ENCODE results near the gene MCMBP.

- TF ChIP-seq EZH2 (IDR thresholded peaks at IDR 0.05; ENCODE audit: borderline replicate concordance, insufficient read depth, low read depth, low read length, poor library complexity, severe bottlenecking) = no peak
- TF ChIP-seq, protein P1, sequence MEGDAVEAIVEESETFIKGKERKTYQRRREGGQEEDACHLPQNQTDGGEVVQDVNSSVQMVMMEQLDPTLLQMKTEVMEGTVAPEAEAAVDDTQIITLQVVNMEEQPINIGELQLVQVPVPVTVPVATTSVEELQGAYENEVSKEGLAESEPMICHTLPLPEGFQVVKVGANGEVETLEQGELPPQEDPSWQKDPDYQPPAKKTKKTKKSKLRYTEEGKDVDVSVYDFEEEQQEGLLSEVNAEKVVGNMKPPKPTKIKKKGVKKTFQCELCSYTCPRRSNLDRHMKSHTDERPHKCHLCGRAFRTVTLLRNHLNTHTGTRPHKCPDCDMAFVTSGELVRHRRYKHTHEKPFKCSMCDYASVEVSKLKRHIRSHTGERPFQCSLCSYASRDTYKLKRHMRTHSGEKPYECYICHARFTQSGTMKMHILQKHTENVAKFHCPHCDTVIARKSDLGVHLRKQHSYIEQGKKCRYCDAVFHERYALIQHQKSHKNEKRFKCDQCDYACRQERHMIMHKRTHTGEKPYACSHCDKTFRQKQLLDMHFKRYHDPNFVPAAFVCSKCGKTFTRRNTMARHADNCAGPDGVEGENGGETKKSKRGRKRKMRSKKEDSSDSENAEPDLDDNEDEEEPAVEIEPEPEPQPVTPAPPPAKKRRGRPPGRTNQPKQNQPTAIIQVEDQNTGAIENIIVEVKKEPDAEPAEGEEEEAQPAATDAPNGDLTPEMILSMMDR (IDR thresholded peaks at IDR 0.05) = no peak
Observed at GRCh38 chr10:119872860-119873681, 428 bp upstream of the MCMBP start.

All from B cell (primary cell).